PC-9 (cell line): ENCODE results near the gene APOB. TPM values are rescaled to one million over a fixed set of nuclear protein-coding genes. Genes with fewer than 3 reads are reported as not detected.

ENCODE experiments used
- BruUV-seq: library from RNA; stranded (reverse); fragments of 400-500 nt; replicated peaks from 2 replicates; lab custom pipeline; 2021; lab: Mats Ljungman, UMichigan
- CTCF ChIA-PET: fragments of 300-600 bp; sonication (Branson Sonifier 250); formaldehyde crosslinking; loops from one replicate; lab custom pipeline; 2022; ENCODE audit warnings: antibody characterized with exemption; lab: Charles Lee
- POLR2A ChIA-PET: fragments of 300-600 bp; sonication (Branson Sonifier 250); formaldehyde crosslinking; loops from one replicate; lab custom pipeline; 2022; ENCODE audit warnings: antibody characterized with exemption; ENCODE audit not compliant: unreplicated experiment; lab: Charles Lee
- DNase-seq, 2 experiments: peaks; one replicate each; pipeline versions ENCODE4 v3.0.0 to v3.0.0-alpha.2; 2015 to 2022; ENCODE audit warnings: mixed read lengths in 1 of 2
- H2AFZ ChIP-seq: fragments of 200-600 bp; sonication (generic); 2 replicates; pipeline ENCODE4 v1.8.1; 2017; ENCODE audit warnings: antibody characterized with exemption
- H3F3A ChIP-seq: fragments of 200-600 bp; sonication (generic); 2 replicates; pipeline ENCODE4 v1.8.1; 2017; ENCODE audit warnings: antibody characterized with exemption, mild to moderate bottlenecking, low read depth; ENCODE audit not compliant: insufficient read depth
- H3K27ac ChIP-seq: fragments of 200-600 bp; sonication (generic); 2 replicates; pipeline ENCODE4 v1.6.1; 2016; ENCODE audit warnings: mixed run types
- H3K27me3 ChIP-seq: fragments of 200-600 bp; sonication (generic); 2 replicates; pipeline ENCODE4 v1.6.1; 2016; ENCODE audit warnings: low read depth, mixed run types; ENCODE audit not compliant: insufficient read depth
- H3K36me3 ChIP-seq: fragments of 200-600 bp; sonication (generic); 2 replicates; pipeline ENCODE4 v1.6.1; 2016; ENCODE audit warnings: low read depth, mixed run types
- H3K4me1 ChIP-seq: fragments of 200-600 bp; sonication (generic); replicated peaks from 2 replicates; pipeline ENCODE4 v1.6.1; 2016; ENCODE audit warnings: mixed run types; ENCODE audit not compliant: insufficient read depth
- H3K4me2 ChIP-seq: fragments of 200-600 bp; sonication (generic); 2 replicates; pipeline ENCODE4 v1.6.1; 2017; ENCODE audit warnings: mixed run types
- H3K4me3 ChIP-seq: fragments of 200-600 bp; sonication (generic); 2 replicates; pipeline ENCODE4 v1.6.1; 2016; ENCODE audit warnings: mixed run types
- H3K79me2 ChIP-seq: fragments of 200-600 bp; sonication (generic); 2 replicates; pipeline ENCODE4 v1.6.1; 2017; ENCODE audit warnings: low read depth, mixed run types
- H3K9me2 ChIP-seq: fragments of 200-600 bp; sonication (generic); 2 replicates; pipeline ENCODE4 v1.8.1; 2017; ENCODE audit warnings: mild to moderate bottlenecking; ENCODE audit not compliant: insufficient read depth
- H3K9me3 ChIP-seq: fragments of 200-600 bp; sonication (generic); 2 replicates; pipeline ENCODE4 v1.8.1; 2016; ENCODE audit warnings: low read depth; ENCODE audit not compliant: insufficient read depth
- H4K20me1 ChIP-seq: fragments of 200-600 bp; sonication (generic); 2 replicates; pipeline ENCODE4 v1.8.1; 2017; ENCODE audit not compliant: insufficient read depth
- CTCF ChIP-seq: fragments of 200-600 bp; sonication (generic); conservative IDR thresholded peaks from 2 replicates; pipeline ENCODE4 v1.6.1; 2017; ENCODE audit warnings: mixed run types, antibody characterized with exemption, mild to moderate bottlenecking, moderate library complexity
- EZH2 ChIP-seq: fragments of 200-600 bp; sonication (generic); IDR thresholded peaks from 2 replicates; pipeline ENCODE4 v1.8.0; 2017; ENCODE audit warnings: antibody characterized with exemption, low read depth
- intact Hi-C: fragments of 100-400 bp; cut with micrococcal nuclease; formaldehyde crosslinking; loops from one replicate; pipeline ENCODE4 v1.10.0; 2022; ENCODE audit not compliant: unreplicated experiment
- total RNA-seq: library from RNA; stranded (reverse); gene quantifications from 2 replicates; pipeline ENCODE4 v1.2.3, GENCODE V29; 2021

The APOB gene
- total RNA-seq, 1 experiment from 2014 or later: not detected

- intact Hi-C loops: no loop called here
- CTCF ChIA-PET: no interaction called here
- H4K20me1 ChIP-seq: no peaks in the 10 kb centered on the region
- DNase-seq: no peak
- H3K4me1 ChIP-seq: no peaks in the 10 kb centered on the region
- no peak overlapping the region for H3K27ac ChIP-seq
- POLR2A ChIA-PET: no interaction called here
- H3F3A ChIP-seq: no peaks in the 10 kb centered on the region
- H3K4me2 ChIP-seq: no peak overlapping the region
- H3K79me2 ChIP-seq: no peaks in the 10 kb centered on the region
- no peaks in the 10 kb centered on the region for H3K9me2 ChIP-seq
- H3K27me3 ChIP-seq: peaks cover 57% of the 10 kb centered on the region
- no peak overlapping the region for H2AFZ ChIP-seq
- no TSS peak for BruUV-seq
- H3K36me3 ChIP-seq: no peaks in the 10 kb centered on the region
- no peaks in the 10 kb centered on the region for H3K9me3 ChIP-seq
- TF ChIP-seq CTCF: no peak
- TF ChIP-seq EZH2: no peak
- H3K4me3 ChIP-seq: no peak overlapping the region
Observed at GRCh38 chr2:20986024-20986939, 57.6 kb downstream of the APOB start.

GRCh38 chr2:20985062-20985461 lies 58.8 kb downstream of the APOB start:
- Histone ChIP-seq H3K4me3 (no peak overlapping the region), H3K79me2 (no peaks in the 10 kb centered on the region), H3K36me3 (no peaks in the 10 kb centered on the region), H3K9me2 (no peaks in the 10 kb centered on the region), H3K4me1 (no peaks in the 10 kb centered on the region), H3K9me3 (no peaks in the 10 kb centered on the region), H3K4me2 (no peak overlapping the region), H4K20me1 (no peaks in the 10 kb centered on the region), H3K27me3 (peaks cover 57% of the 10 kb centered on the region), H3K27ac (no peak overlapping the region), H3F3A (no peaks in the 10 kb centered on the region), H2AFZ (no peak overlapping the region)
- ChIA-PET CTCF (no interaction called here), POLR2A (no interaction called here)
- DNase-seq: no peak
- intact Hi-C loops: no loop called here
- TF ChIP-seq CTCF: no peak
- TF ChIP-seq EZH2: no peak
- no TSS peak for BruUV-seq

- no TSS peak for BruUV-seq
- H3K4me3 ChIP-seq: no peak overlapping the region
- peaks cover 57% of the 10 kb centered on the region for H3K27me3 ChIP-seq
- no peak overlapping the region for H2AFZ ChIP-seq
- no peaks in the 10 kb centered on the region for H3K9me3 ChIP-seq
- no peak for TF ChIP-seq EZH2
- TF ChIP-seq CTCF: no peak
- ChIA-PET POLR2A (no interaction called here), CTCF (no interaction called here)
- no peaks in the 10 kb centered on the region for H3F3A ChIP-seq
- H4K20me1 ChIP-seq: no peaks in the 10 kb centered on the region
- no peaks in the 10 kb centered on the region for H3K9me2 ChIP-seq
- no peak overlapping the region for H3K4me2 ChIP-seq
- intact Hi-C loops: no loop called here
- H3K4me1 ChIP-seq: no peaks in the 10 kb centered on the region
- H3K36me3 ChIP-seq: no peaks in the 10 kb centered on the region
- no peak for DNase-seq
- no peaks in the 10 kb centered on the region for H3K79me2 ChIP-seq
- no peak overlapping the region for H3K27ac ChIP-seq
Observed at GRCh38 chr2:20984408-20984807, 59.5 kb downstream of the APOB start.
